Measurements from ENCODE around the gene TMEM74B. TPM values are rescaled to one million over a fixed set of nuclear protein-coding genes. Genes with fewer than 3 reads are reported as not detected.

TMEM74B gene
- total and polyA plus RNA-seq, 9 of the 15 experiments (the other 6 are each of a cell fraction or from before 2014, with no cell fraction given): 0.24 to 19.0 (median 7.5) TPM

DNA sequence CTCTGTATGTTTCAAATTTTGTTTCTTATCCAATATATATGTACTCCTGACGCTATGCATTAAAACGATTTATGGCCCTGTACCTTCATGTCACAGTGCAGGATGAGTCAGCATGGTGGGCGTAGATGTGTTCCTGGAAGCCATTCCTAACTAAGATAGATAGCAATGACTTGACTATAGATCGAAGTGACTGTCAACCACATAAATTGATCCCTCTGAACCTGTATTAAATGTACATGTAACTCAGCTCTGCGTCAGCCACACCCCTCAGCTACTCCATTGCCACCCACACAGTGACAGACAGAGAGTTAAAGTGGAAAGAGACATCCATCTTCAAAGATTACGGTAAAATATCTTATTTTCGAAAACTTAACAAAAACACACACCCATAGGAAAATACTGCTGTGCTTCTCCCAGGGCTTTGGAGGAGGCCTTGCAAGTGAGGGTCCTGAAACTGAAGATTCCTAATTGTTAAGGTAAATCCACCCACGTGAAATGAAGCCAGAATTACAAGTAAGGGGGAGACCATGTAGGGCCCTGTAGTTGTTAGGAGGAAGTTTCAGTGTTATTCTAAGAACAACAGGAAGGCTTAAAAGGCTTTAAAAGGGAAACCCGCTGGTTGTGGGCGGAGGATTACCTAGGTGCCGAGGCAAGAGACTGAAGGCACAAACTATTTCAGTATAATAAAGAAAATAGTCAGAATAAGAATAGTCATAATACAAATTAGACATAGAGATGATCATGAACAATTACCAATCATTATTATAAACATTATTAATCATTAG lies 30.8 kb upstream of the TMEM74B start (continued):
- TF ChIP-seq REST (IDR thresholded peaks at IDR 0.05; ENCODE audit: borderline replicate concordance) (no peak), REST (CRISPR knock-in tag; IDR thresholded peaks at IDR 0.05; ENCODE audit: low read depth) (no peak), THRAP3 (IDR thresholded peaks at IDR 0.05; ENCODE audit: borderline replicate concordance) (no peak), SNRNP70 (optimal IDR thresholded peaks at IDR 0.05; ENCODE audit: low read depth, low read length) (no peak), HES1 (IDR thresholded peaks at IDR 0.05; ENCODE audit: low read depth) (no peak), POLR2AphosphoS5 (IDR thresholded peaks at IDR 0.05; ENCODE audit: control insufficient read depth, insufficient read depth, low read depth, low read length) (no peak), SOX6 (IDR thresholded peaks at IDR 0.05) (no peak), CTCF (IDR thresholded peaks at IDR 0.05 in 2 of 3, conservative IDR thresholded peaks at IDR 0.05 in 1 of 3; ENCODE audit: insufficient read depth in 2 of 3, low read depth in 1 of 3, low read length in 3 of 3) (no peak), CBX2 (IDR thresholded peaks at IDR 0.05; ENCODE audit: insufficient read depth, low read length, poor library complexity, severe bottlenecking) (no peak)
- TF ChIP-seq, protein P1, sequence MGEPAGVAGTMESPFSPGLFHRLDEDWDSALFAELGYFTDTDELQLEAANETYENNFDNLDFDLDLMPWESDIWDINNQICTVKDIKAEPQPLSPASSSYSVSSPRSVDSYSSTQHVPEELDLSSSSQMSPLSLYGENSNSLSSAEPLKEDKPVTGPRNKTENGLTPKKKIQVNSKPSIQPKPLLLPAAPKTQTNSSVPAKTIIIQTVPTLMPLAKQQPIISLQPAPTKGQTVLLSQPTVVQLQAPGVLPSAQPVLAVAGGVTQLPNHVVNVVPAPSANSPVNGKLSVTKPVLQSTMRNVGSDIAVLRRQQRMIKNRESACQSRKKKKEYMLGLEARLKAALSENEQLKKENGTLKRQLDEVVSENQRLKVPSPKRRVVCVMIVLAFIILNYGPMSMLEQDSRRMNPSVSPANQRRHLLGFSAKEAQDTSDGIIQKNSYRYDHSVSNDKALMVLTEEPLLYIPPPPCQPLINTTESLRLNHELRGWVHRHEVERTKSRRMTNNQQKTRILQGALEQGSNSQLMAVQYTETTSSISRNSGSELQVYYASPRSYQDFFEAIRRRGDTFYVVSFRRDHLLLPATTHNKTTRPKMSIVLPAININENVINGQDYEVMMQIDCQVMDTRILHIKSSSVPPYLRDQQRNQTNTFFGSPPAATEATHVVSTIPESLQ (CRISPR knock-in tag; IDR thresholded peaks at IDR 0.05): no peak
- TF ChIP-seq, protein P2, sequence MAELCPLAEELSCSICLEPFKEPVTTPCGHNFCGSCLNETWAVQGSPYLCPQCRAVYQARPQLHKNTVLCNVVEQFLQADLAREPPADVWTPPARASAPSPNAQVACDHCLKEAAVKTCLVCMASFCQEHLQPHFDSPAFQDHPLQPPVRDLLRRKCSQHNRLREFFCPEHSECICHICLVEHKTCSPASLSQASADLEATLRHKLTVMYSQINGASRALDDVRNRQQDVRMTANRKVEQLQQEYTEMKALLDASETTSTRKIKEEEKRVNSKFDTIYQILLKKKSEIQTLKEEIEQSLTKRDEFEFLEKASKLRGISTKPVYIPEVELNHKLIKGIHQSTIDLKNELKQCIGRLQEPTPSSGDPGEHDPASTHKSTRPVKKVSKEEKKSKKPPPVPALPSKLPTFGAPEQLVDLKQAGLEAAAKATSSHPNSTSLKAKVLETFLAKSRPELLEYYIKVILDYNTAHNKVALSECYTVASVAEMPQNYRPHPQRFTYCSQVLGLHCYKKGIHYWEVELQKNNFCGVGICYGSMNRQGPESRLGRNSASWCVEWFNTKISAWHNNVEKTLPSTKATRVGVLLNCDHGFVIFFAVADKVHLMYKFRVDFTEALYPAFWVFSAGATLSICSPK (IDR thresholded peaks at IDR 0.05; ENCODE audit: borderline replicate concordance): no peak

Measured in K562 (cell line).